ENCODE measurements around the gene MINDY4. TPM values are rescaled to one million over a fixed set of nuclear protein-coding genes. Genes with fewer than 3 reads are reported as not detected.

Gene MINDY4
- total RNA-seq, 1 donor from 2014 or later, result 5.3 TPM

DNA sequence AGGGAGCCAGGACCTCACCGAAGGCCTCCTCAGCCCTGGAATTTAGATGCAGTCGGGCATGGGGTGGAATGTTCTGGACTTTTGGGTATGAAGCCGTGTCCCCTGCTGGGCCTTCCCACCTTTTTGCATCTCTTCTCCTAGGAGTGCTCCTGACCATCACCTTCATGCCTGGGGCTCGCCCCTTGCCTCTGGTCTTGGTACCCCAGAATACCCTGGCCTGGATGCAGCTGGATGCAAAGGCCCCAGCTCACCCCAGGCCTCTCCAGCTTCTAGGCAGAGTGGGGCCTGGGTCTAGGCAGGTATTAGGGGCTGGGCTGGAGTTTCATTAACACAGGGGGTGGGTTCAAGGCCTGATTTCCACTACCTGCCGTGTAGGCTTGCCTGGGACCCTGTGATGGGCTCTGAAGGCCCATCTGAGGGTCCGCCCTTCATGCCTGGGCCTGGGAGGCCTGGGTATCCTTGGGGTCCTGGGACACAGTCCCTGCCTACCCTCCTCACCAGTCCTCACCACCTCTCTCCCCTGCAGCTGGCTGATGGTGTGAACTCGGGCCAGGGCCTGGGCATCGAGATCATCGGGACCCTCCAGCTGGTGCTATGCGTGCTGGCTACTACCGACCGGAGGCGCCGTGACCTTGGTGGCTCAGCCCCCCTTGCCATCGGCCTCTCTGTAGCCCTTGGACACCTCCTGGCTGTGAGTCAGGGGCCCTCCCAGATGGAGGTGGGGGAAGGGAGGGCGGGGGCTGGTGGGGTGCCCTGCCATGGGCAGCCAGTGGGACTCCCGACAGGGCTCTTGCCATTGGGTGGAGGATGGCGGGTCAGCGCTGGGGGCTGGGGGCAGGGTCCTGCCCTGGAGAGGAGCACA, 150.6 kb downstream of the MINDY4 start:
- DNase-seq (ENCODE audit: low read depth), result no peak
- no peak overlapping the region for H3K4me3 ChIP-seq (ENCODE audit: low read depth, low read length)
- H3K36me3 ChIP-seq (ENCODE audit: control insufficient read depth, insufficient read depth, low read length), result no peaks in the 10 kb centered on the region
- H3K27me3 ChIP-seq (ENCODE audit: control insufficient read depth, insufficient read depth, low read length), result no peaks in the 10 kb centered on the region
- TF ChIP-seq, protein P1, sequence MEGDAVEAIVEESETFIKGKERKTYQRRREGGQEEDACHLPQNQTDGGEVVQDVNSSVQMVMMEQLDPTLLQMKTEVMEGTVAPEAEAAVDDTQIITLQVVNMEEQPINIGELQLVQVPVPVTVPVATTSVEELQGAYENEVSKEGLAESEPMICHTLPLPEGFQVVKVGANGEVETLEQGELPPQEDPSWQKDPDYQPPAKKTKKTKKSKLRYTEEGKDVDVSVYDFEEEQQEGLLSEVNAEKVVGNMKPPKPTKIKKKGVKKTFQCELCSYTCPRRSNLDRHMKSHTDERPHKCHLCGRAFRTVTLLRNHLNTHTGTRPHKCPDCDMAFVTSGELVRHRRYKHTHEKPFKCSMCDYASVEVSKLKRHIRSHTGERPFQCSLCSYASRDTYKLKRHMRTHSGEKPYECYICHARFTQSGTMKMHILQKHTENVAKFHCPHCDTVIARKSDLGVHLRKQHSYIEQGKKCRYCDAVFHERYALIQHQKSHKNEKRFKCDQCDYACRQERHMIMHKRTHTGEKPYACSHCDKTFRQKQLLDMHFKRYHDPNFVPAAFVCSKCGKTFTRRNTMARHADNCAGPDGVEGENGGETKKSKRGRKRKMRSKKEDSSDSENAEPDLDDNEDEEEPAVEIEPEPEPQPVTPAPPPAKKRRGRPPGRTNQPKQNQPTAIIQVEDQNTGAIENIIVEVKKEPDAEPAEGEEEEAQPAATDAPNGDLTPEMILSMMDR (IDR thresholded peaks at IDR 0.05; ENCODE audit: insufficient read depth, low read length, poor library complexity, severe bottlenecking), result no peak

DNA sequence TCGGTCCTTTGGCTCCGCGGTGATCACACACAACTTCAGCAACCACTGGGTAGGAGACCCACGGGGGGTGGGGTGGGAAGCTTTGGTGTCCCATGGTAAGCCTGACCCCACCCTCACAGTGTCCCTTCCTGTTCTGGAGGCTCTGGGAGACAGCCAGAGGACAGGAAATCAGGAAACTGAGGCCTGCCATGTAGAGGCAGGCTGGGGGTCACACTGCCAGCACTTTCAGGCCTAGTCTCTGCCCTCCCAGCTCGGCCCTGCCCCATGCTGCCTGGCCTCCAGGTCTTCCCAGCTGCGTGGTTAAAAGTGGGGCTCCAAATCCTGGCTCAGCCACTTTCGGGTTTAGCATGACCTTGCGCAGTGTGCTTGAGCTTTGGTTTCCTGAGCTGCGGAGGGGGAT, 151.4 kb downstream of the MINDY4 start:
- H3K4me3 ChIP-seq (ENCODE audit: low read depth, low read length), result no peak overlapping the region
- no peak for DNase-seq (ENCODE audit: low read depth)
- H3K36me3 ChIP-seq (ENCODE audit: control insufficient read depth, insufficient read depth, low read length), result no peaks in the 10 kb centered on the region
- no peaks in the 10 kb centered on the region for H3K27me3 ChIP-seq (ENCODE audit: control insufficient read depth, insufficient read depth, low read length)
- TF ChIP-seq, protein P1 (IDR thresholded peaks at IDR 0.05; ENCODE audit: insufficient read depth, low read length, poor library complexity, severe bottlenecking), result no peak

GRCh38 chr7:30923009-30923773, 152.0 kb downstream of the MINDY4 start:
- Histone ChIP-seq H3K36me3 (ENCODE audit: control insufficient read depth, insufficient read depth, low read length) (no peaks in the 10 kb centered on the region), H3K4me3 (ENCODE audit: low read depth, low read length) (no peak overlapping the region), H3K27me3 (ENCODE audit: control insufficient read depth, insufficient read depth, low read length) (no peaks in the 10 kb centered on the region)
- TF ChIP-seq, protein P1 (IDR thresholded peaks at IDR 0.05; ENCODE audit: insufficient read depth, low read length, poor library complexity, severe bottlenecking), result no peak
- DNase-seq (ENCODE audit: low read depth), result no peak

DNA sequence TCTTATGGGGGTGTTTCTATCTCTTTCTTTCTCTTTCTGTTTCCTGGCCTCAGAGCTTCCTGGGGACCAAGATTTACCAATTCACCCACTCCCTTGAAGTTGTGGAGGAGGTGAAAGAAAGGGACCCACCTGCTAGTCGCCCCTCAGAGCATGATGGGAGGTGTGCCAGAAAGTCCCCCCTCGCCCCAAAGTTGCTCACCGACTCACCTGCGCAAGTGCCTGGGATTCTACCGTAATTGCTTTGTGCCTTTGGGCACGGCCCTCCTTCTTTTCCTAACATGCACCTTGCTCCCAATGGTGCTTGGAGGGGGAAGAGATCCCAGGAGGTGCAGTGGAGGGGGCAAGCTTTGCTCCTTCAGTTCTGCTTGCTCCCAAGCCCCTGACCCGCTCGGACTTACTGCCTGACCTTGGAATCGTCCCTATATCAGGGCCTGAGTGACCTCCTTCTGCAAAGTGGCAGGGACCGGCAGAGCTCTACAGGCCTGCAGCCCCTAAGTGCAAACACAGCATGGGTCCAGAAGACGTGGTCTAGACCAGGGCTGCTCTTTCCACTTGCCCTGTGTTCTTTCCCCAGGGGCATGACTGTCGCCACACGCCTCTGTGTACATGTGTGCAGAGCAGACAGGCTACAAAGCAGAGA, 152.7 kb downstream of the MINDY4 start:
- TF ChIP-seq, protein P1 (IDR thresholded peaks at IDR 0.05; ENCODE audit: insufficient read depth, low read length, poor library complexity, severe bottlenecking), result no peak
- no peaks in the 10 kb centered on the region for H3K27me3 ChIP-seq (ENCODE audit: control insufficient read depth, insufficient read depth, low read length)
- no peaks in the 10 kb centered on the region for H3K36me3 ChIP-seq (ENCODE audit: control insufficient read depth, insufficient read depth, low read length)
- no peak overlapping the region for H3K4me3 ChIP-seq (ENCODE audit: low read depth, low read length)
- no peak for DNase-seq (ENCODE audit: low read depth)

GRCh38 chr7:30924624-30925023, 153.4 kb downstream of the MINDY4 start:
- no peak for DNase-seq (ENCODE audit: low read depth)
- no peaks in the 10 kb centered on the region for H3K27me3 ChIP-seq (ENCODE audit: control insufficient read depth, insufficient read depth, low read length)
- H3K36me3 ChIP-seq (ENCODE audit: control insufficient read depth, insufficient read depth, low read length), result no peaks in the 10 kb centered on the region
- TF ChIP-seq, protein P1 (IDR thresholded peaks at IDR 0.05; ENCODE audit: insufficient read depth, low read length, poor library complexity, severe bottlenecking), result no peak
- H3K4me3 ChIP-seq (ENCODE audit: low read depth, low read length), result no peak overlapping the region
